IMR-90 (cell line): ENCODE data around the gene CSTA. TPM values are rescaled to one million over a fixed set of nuclear protein-coding genes. Genes with fewer than 3 reads are reported as not detected.

Experiments used
- ATAC-seq: fragments of 200-7000 bp; cut with Tn5 transposase; 2 replicates; pipeline ENCODE4 v1.9.1; 2020; ENCODE audit warnings: low read depth, mild to moderate bottlenecking, moderate library complexity
- BruUV-seq: library from RNA; stranded (reverse); fragments of 400-500 nt; replicated peaks from 2 replicates; lab custom pipeline; 2021; lab: Mats Ljungman, UMichigan
- CTCF ChIA-PET: fragments of 300-600 bp; formaldehyde crosslinking; extraction: SDS; loops from one replicate; lab custom pipeline; 2021; ENCODE audit warnings: antibody characterized with exemption; lab: Yijun Ruan, JAX
- POLR2A ChIA-PET: fragments of 300-600 bp; sonication (Branson Sonifier 250); formaldehyde crosslinking; loops from one replicate; lab custom pipeline; 2022; ENCODE audit warnings: antibody characterized with exemption; ENCODE audit not compliant: unreplicated experiment; lab: Charles Lee
- DNase-seq: peaks from one replicate; pipeline ENCODE4 v3.0.0; 2013
- H2AFZ ChIP-seq: replicated peaks from 2 replicates; pipeline ENCODE3; 2013; ENCODE audit warnings: low read length, mild to moderate bottlenecking; ENCODE audit not compliant: poor library complexity
- H2AK5ac ChIP-seq: 2 replicates; pipeline ENCODE4 v1.6.1; 2013; ENCODE audit warnings: low read depth, low read length, inconsistent platforms
- H2AK9ac ChIP-seq: replicated peaks from 2 replicates; pipeline ENCODE3; 2013; ENCODE audit warnings: mild to moderate bottlenecking, low read depth, low read length, moderate library complexity; ENCODE audit not compliant: poor library complexity
- H2BK120ac ChIP-seq: 2 replicates; pipeline ENCODE4 v1.6.1; 2013; ENCODE audit warnings: low read depth, low read length, inconsistent platforms
- H2BK15ac ChIP-seq: 3 replicates; pipeline ENCODE4 v1.6.1; 2013; ENCODE audit warnings: low read depth, low read length, inconsistent platforms
- H2BK20ac ChIP-seq: 2 replicates; pipeline ENCODE4 v1.6.1; 2013; ENCODE audit warnings: low read depth, mild to moderate bottlenecking, inconsistent platforms, low read length, moderate library complexity
- H2BK5ac ChIP-seq: 2 replicates; pipeline ENCODE4 v1.6.1; 2013; ENCODE audit warnings: mild to moderate bottlenecking, low read depth, low read length, inconsistent platforms; ENCODE audit not compliant: poor library complexity, severe bottlenecking
- H3K14ac ChIP-seq: replicated peaks from 2 replicates; pipeline ENCODE4 v1.6.1; 2013; ENCODE audit warnings: low read depth, low read length, inconsistent platforms
- H3K18ac ChIP-seq: 2 replicates; pipeline ENCODE4 v1.6.1; 2013; ENCODE audit warnings: low read depth, low read length, control low read depth
- H3K23ac ChIP-seq: 2 replicates; pipeline ENCODE4 v1.6.1; 2013; ENCODE audit warnings: low read depth, low read length, inconsistent platforms
- H3K27ac ChIP-seq: 2 replicates; pipeline ENCODE4 v1.5.1; 2013; ENCODE audit warnings: mild to moderate bottlenecking, control low read depth, low read length; ENCODE audit not compliant: insufficient read depth
- H3K27me3 ChIP-seq: 2 replicates; pipeline ENCODE4 v1.6.1; 2013; ENCODE audit warnings: low read length; ENCODE audit not compliant: control insufficient read depth, insufficient read depth
- H3K36me3 ChIP-seq: 2 replicates; pipeline ENCODE4 v1.6.1; 2013; ENCODE audit warnings: low read length, mixed read lengths; ENCODE audit not compliant: control insufficient read depth, insufficient read depth
- H3K4ac ChIP-seq: 2 replicates; pipeline ENCODE4 v1.6.1; 2013; ENCODE audit warnings: low read depth, low read length, inconsistent platforms
- H3K4me1 ChIP-seq: 2 replicates; pipeline ENCODE4 v1.6.1; 2013; ENCODE audit warnings: low read length, mixed read lengths; ENCODE audit not compliant: control insufficient read depth, insufficient read depth
- H3K4me2 ChIP-seq: 2 replicates; pipeline ENCODE4 v1.6.1; 2013; ENCODE audit warnings: low read depth, mild to moderate bottlenecking, control low read depth, low read length, moderate library complexity
- H3K4me3 ChIP-seq: 2 replicates; pipeline ENCODE4 v1.5.1; 2013; ENCODE audit warnings: low read depth, mild to moderate bottlenecking, control low read depth, low read length, moderate library complexity; ENCODE audit not compliant: insufficient read depth
- H3K56ac ChIP-seq: 2 replicates; pipeline ENCODE4 v1.6.1; 2013; ENCODE audit warnings: low read length, inconsistent platforms; ENCODE audit not compliant: insufficient read depth; ENCODE audit errors: extremely low read depth
- H3K79me1 ChIP-seq, 2 experiments: 2 replicates each; pipeline ENCODE4 v1.6.1; 2013; ENCODE audit warnings: low read length in 2 of 2, inconsistent platforms in 1 of 2, low read depth in 1 of 2
- H3K9ac ChIP-seq: 2 replicates; pipeline ENCODE4 v1.6.1; 2013; ENCODE audit warnings: low read depth, low read length, control low read depth
- H3K9me1 ChIP-seq: 2 replicates; pipeline ENCODE4 v1.6.1; 2013; ENCODE audit warnings: low read length, inconsistent platforms; ENCODE audit not compliant: insufficient read depth
- H3K9me3 ChIP-seq: 2 replicates; pipeline ENCODE4 v1.6.1; 2013; ENCODE audit warnings: low read length; ENCODE audit not compliant: control insufficient read depth, insufficient read depth
- H4K20me1 ChIP-seq: 2 replicates; pipeline ENCODE4 v1.6.1; 2013; ENCODE audit warnings: low read length, inconsistent platforms; ENCODE audit not compliant: insufficient read depth
- H4K5ac ChIP-seq: 2 replicates; pipeline ENCODE4 v1.6.1; 2013; ENCODE audit warnings: mild to moderate bottlenecking, low read depth, low read length, control low read depth
- H4K8ac ChIP-seq, 2 experiments: 2 replicates each; pipeline ENCODE4 v1.6.1; 2013; ENCODE audit warnings: low read depth in 2 of 2, low read length in 2 of 2, control low read depth in 1 of 2, inconsistent platforms in 1 of 2
- H4K91ac ChIP-seq: 2 replicates; pipeline ENCODE4 v1.6.1; 2013; ENCODE audit warnings: low read depth, low read length, inconsistent platforms; ENCODE audit not compliant: insufficient read depth
- NFE2L2 ChIP-seq: fragments of 150-350 bp; IDR thresholded peaks from 2 replicates; pipeline ENCODE4 v1.6.1; 2016; ENCODE audit warnings: low read depth, mild to moderate bottlenecking, low read length
- dilution Hi-C: fragments of 300-500 bp; cut with HindIII; formaldehyde crosslinking; loops from one replicate; pipeline ENCODE4 v1.14.3; 2018; ENCODE audit warnings: low sequenced_read_pairs; ENCODE audit not compliant: unreplicated experiment
- in situ Hi-C: fragments of 300-500 bp; cut with MboI; formaldehyde crosslinking; loops from 3 replicates; pipeline ENCODE4 v1.14.3; 2019; ENCODE audit warnings: low sequenced_read_pairs, inconsistent platforms, mixed read lengths
- intact Hi-C: fragments of 100-400 bp; cut with micrococcal nuclease; formaldehyde crosslinking; loops from 2 replicates; pipeline ENCODE4 v1.10.0; 2022
- polyA plus RNA-seq, 3 experiments: library from polyadenylated mRNA; depleted of rRNA; stranded (reverse); fragments of >200 nt; gene quantifications; 2 replicates each; pipeline ENCODE4 v1.2.3, GENCODE V29; 2012; ENCODE audit warnings: low replicate concordance in 1 of 3
- total RNA-seq: library from RNA; depleted of rRNA; stranded (reverse); fragments of >200 nt; gene quantifications from 2 replicates; pipeline ENCODE4 v1.2.3, GENCODE V29; 2012

The CSTA gene
- total and polyA plus RNA-seq, 2 of the 4 experiments (the other 2 are of a cell fraction) = 0.17 TPM; not detected in 1

DNA sequence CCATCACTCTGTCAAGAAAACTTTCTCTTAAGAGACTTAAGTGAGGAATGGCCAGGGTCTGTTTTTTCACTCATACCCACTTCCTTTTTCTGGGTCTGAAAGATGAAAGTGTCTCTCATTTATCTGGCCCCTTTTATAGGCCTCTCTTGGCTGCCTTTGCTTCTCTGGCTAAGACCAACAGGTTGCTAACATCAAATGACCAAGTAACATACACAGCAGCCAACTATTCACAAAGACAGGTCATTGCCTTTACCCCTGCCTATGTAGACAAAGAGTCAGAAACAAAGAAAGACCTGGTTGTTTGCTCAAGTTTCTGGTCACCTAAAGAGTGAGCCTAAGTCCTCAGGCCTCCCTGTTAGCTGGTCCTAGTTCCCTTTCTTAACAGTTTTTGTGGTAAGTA is 24.0 kb upstream of the CSTA start:
- POLR2A ChIA-PET = no interaction called here
- no peak overlapping the region for H2BK5ac ChIP-seq
- no peak overlapping the region for H2BK15ac ChIP-seq
- no peak overlapping the region for H2BK20ac ChIP-seq
- H3K56ac ChIP-seq = no peak overlapping the region
- H4K5ac ChIP-seq = no peak overlapping the region
- dilution Hi-C loops = no loop called here
- H4K8ac ChIP-seq = no peak overlapping the region
- no TSS peak for BruUV-seq
- H3K23ac ChIP-seq = no peak overlapping the region
- H2AK9ac ChIP-seq = no peak overlapping the region
- H3K9ac ChIP-seq = no peak overlapping the region
- DNase-seq (no peak), ATAC-seq (no peak)
- H4K20me1 ChIP-seq = no peaks in the 10 kb centered on the region
- no peak overlapping the region for H2AFZ ChIP-seq
- no peak overlapping the region for H2AK5ac ChIP-seq
- CTCF ChIA-PET = no interaction called here
- H2BK120ac ChIP-seq = no peak overlapping the region
- H3K18ac ChIP-seq = no peak overlapping the region
- H3K14ac ChIP-seq = no peak overlapping the region
- no peak overlapping the region for H3K4ac ChIP-seq
- H3K4me1 ChIP-seq = no peaks in the 10 kb centered on the region
- no peaks in the 10 kb centered on the region for H3K9me3 ChIP-seq
- no peak overlapping the region for H3K4me3 ChIP-seq
- H3K9me1 ChIP-seq = no peaks in the 10 kb centered on the region
- H3K4me2 ChIP-seq = no peak overlapping the region
- intact Hi-C loops = loop anchor here (5.0 kb wide), 1 partner anchor 754 kb away; the partner anchor contains the start of gene POLQ
- in situ Hi-C loops = no loop called here
- H4K91ac ChIP-seq = no peak overlapping the region
- H3K27ac ChIP-seq = no peak overlapping the region
- H3K79me1 ChIP-seq = no peaks in the 10 kb centered on the region
- TF ChIP-seq NFE2L2 = no peak
- H3K27me3 ChIP-seq = no peaks in the 10 kb centered on the region
- no peaks in the 10 kb centered on the region for H3K36me3 ChIP-seq
